Stimulated activated CD8-positive, alpha-beta memory T cell treated with anti-CD3 and anti-CD28 coated beads, Interleukin-7, amount 100 ng/mL, for 24 hours (primary cell): ENCODE measurements around the gene ZNF146.
"Not testable (repeated sequence)": the region's sequence is repeated elsewhere in the genome, so short reads cannot be mapped to it uniquely, and the experiment has no call there.

Experiments
- DNase-seq: peaks from one replicate; pipeline ENCODE4 v3.0.0-alpha.2; 2020; ENCODE audit warnings: low read depth

The ZNF146 gene

DNA sequence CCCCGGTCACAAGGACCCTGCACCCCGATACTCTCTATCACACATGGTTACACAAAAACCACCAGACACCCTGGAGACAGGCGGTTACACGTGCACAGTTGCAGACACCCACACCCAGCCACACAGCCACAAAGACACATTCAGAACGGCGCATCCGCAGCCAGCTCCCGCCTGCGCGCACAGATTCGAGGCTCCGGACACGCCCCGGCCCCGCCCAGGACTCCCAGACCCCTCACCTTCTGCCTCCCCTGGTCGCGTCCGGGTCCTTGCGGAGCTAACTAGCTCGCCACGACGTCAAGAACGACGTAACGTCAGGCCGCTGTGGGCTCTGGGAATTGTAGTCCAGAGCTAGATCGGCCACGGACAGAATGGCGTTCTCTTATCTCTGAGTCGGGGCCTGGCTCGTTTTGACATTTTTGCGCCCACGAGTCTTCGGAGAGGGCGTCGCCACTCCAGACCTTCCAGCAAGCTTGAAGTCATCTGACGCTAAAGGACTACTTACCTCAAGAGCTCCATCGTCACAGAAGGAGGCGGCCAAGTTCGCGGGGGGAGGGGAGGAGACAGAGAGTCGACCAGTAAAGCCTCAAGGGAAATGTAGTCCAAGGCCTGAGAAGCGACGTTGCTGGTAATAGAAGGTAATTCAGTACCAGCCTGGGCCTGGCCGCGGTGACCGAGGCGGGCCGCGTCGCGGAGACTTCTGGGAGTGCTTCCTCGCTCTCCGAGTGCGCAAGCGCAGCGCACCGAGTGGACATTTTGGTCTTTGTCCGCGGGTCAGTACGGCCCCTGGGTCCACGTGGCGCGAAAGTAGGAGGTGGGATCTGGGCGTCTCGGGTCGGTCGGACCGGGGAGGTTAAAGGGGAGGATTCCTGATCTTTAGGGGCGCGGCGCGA is at the start of gene ZNF146, which contains the start of gene ZNF565:
ZNF146 (plus strand) TSS at position 721 of the 890 bp plus-strand sequence. CDS start 21,335 bp downstream, outside the sequence.
ZNF565 (minus strand) TSS at position 280 of the 890 bp plus-strand sequence. CDS start 12,680 bp downstream, outside the sequence.
- peak; percentile 91 for DNase-seq

DNA sequence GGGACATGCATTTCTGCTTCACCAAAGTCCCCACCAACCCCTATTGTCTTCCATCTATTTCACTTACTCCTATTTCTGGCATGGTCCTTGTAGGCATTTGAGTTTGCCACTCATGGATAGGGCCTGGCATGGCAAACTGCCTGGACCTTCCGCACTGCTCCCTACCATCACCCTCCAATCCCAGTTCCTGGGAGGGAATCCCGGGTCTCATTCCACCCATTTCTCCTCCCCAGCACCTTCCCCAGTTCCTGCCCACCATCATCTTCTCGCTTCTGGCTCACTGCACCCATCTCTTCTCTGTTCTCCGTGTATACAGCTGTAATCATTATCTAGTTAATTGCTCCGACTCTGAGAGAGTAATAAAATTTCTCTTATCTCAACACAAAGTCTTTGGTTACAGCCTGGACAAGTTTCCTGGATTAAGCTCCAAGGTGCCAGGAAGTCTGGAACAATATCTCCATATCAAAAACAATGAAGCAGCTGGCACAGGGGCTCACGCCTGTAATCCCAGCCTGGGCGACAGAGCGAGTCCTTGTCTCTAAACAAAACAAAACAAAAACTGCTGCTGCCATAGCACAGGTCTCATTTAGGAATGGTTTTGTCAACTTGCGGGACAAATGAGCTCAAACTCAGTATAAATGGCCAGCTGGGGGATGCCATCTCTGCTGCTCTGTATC is 45.7 kb upstream of the ZNF146 start:
- DNase-seq: no peak

DNA sequence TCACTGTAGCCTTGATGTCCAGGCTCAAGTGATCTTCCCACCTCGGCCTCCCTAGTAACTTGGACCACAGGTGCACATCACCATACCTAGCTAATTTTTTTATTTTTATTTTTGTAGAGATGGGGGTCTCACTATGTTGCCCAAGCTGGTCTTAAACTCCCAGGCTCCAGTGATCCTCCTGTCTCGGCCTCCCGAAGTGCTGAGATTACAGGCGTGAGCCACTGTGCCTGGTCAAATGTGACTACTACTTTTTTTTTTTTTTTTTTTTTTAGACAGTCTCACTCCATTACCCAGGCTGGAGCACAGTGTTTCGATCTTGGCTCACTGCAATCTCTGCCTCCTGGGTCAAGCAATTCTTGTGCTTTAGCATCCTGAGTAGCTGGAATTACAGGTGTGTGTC is 42.1 kb upstream of the ZNF146 start:
- DNase-seq: no peak

DNA sequence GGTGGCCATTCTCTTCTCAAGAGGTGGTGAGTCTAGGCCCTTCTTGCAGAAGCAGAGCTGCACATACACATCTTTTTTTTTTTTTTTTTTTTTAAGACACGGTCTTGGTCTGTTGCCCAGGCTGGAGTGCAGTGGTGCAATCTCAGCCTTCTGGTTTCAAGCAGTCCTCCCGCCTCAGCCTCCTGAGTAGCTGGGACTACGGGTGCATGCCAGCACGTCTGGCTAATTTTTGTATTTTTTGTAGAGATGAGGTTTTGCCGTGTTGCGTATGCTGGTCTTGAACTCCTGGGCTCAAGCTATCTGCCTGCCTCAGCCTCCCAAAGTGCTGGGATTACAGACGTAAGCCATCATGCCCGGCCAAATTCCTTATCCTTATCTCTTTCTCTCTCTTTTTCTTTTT is 41.1 kb upstream of the ZNF146 start:
- DNase-seq: not testable (repeated sequence)

DNA sequence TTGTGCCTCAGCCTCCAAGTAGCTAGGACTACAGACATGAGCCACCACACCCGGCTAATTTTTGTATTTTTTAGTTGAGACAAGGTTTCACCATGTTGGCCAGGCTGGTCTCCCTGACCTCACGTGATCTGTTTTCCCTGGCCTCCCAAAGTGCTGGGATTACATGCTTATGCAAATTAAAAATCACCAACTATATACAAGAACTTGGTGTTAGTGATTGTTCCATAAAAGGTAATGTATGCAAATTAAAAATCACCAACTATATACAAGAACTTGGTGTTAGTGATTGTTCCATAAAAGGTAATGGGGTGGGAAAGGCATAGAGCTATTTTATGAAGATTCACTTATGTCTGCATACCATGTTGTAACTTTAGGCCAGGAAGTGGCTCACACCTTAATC is 35.8 kb upstream of the ZNF146 start:
- not testable (repeated sequence) for DNase-seq

DNA sequence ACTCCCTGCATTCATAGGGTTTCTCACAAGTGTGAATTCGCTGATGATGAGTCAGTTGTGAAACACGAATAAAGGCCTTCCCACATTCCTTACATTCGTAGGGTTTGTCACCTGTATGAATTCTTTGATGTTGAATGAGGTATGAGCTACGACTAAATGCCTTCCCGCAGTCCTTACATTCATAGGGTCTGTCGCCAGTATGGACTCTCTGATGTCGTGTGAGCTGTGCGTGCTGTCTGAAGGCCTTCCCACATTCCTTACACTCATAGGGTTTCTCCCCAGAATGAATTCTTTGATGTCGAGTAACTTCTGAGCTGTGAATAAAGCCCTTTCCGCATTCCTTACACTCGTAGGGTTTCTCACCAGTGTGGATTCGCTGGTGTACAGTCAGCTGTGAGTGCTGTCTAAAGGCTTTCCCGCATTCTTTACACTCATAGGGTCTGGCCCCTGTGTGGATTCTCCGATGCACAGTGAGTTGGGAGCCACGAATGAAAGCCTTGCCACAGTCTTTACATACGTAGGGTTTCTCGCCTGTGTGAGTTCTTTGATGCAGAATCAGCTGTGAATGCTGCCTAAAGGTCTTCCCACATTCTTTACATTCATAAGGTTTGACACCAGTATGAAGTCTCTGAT is 32.2 kb upstream of the ZNF146 start:
- DNase-seq: no peak

DNA sequence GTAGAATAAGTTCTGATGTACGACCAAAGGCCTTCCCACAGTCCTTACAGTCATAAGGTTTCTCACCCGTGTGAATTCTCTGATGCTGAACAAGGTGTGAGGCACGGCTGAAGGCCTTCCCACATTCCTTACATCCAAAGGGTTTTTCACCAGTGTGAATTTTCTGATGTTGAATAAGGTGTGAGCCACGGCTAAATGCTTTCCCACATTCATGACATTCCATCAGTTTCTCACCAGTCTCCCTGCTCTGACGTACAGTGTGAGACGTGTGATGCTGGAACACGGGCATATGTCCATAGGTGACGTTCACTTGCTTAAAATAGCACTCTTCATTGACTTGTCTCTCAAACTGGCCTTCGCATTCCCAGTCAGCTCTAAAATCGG is 31.7 kb upstream of the ZNF146 start:
- DNase-seq: no peak

DNA sequence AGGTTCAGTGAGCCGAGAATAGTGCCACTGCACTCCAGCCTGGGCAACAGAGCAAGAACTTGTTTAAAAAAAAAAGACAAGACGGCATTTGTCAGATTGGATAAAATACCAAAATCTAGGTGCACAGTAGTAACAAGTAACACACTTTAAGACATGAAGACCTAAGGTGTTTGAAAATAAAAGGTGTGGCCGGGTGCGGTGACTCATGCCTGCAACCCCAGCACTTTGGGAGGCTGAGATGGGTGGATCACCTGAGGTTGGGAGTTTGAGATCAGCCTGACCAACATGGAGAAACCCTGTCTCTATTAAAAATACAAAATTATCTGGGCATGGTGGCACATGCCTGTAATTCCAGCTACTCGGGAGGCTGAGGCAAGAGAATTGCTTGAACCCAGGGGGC is 28.2 kb upstream of the ZNF146 start:
- not testable (repeated sequence) for DNase-seq

DNA sequence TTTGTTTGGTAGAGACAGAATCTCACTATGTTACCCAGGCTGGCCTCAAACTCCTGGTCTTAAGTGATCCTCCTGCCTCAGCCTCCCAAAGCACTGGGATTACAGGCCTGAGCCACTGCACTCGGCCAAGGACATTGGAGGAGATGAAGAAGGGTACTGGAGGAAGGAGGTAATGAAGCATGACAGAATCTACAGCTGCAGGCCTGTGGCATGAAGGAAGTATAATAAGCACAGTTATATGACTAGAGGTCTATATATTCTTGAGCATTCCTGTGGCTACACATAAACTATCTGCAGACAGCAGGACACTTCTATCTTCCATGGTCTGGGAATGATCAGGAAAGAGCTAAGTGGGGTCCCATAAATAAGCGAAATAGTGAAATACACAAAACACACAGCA is 18.7 kb upstream of the ZNF146 start:
- no peak for DNase-seq

DNA sequence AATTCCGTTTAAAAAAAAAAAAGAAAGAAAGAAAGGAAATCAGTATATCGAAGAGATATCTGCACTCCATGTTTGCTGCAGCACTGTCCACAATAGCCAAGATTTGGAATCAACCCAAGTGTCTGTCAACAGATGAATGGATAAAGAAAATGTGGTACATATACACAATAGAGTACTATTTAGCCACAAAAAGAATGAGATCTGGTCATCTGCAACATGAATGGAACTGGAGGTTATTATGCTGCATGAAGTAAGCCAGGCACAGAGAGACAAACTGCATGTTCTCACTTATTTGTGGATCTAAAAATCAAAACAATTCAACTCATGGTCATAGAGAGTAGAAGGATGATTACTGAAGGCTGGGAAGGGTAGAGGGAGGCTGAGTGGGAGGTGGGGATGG is 16.8 kb upstream of the ZNF146 start:
- DNase-seq: no peak

DNA sequence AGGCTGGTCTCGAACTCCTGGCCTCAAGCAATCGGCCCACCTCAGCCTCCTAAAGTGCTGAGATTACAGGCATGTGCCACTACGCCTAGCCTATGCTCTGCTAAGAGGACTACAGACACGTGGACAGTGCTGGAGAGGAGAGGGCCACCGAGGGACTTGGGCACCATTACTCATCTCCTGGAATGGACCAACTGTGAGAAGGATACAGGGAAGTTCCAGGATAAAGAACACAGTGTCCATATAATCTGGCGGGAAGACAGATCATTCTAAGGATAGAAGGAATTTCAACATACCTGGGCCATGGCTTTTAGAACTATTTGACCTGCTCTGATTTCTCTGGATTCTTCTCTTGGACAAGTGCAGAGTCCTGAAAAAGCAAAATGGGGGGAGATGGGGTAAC is 13.2 kb upstream of the ZNF146 start:
- DNase-seq: no peak

DNA sequence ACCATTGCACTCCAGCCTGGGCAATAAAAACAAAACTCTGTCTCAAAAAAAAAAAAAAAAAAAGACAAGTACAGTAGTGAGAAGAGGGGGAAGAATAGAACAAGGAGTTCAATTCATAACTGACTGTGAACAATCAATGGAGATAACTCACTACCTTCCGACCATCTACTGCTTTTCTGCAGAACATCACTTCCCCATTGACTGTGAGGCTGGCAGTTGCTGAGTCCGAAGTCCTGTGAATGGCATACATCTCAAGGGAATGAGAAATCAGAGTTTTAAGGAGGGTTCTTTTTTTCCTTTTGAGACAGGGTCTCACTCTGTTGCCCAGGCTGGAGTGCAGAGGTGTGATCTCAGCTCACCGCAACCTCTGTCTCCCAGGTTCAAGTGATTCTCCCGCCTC is 11.6 kb upstream of the ZNF146 start:
- no peak for DNase-seq

DNA sequence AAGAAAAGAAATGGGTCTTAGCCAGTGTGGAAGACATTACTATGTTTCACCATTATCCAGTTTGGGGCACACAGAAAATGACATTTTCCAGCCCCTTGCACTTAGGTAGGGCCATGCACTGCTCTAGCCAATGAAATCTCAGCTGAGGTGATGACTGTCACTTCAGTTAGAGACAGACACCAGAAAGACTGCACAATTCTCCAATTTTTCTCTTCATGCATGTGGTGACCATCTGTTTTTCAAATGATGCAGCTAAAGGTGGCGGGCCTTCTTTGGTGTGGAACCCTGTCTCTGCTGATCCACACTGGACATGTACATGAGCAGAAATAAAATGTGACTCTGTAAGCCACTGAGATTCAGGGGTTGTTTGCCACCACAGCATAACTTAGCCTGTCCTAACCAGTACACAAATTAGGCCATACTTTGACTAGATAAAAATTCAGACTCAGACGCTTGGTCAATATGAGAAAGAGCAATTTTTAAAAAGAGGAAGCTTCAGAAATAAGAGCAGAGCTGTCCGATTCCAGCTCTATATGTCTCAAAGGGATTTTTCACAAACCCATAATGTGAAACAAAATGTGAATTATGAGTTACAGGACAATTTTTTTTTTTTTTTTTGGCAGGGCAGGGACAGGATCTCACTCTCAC is 7.2 kb upstream of the ZNF146 start:
- no peak for DNase-seq

DNA sequence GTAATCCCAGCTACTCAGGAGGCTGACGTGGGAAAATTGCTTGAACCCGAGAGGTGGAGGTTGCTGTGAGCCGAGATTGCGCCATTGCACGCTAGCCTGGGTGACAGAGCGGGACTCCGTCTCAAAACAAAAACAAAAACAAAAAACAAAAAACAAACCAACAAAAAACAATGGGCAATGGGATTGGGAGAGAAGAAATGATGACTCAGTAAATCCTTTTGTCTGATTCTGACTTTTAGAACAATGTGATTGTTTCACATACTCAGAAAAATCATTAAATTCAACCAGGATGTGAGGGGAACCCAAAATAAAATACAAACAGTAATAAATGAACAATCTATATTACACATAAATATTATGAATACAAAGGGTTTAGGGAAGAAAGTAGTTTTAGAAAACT is 5.5 kb upstream of the ZNF146 start:
- DNase-seq: no peak

DNA sequence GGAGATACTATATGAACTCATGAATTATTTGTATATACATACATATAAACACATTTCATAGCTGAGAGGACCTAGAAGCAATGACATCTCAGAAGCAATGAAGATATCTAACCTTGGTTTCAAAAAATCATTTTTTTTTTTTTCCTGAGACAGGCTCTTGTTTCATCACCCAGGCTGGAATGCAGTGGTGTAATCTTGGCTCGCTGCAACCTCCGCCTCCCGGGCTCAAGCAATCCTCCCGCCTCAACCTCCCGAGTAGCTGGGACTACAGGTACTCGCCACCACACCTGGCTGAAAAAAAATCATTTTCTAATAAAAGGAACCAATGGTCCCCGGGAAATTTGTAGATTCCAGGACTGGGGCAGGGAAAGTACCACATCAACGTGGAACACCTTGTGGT is 4.4 kb upstream of the ZNF146 start:
- DNase-seq: no peak

DNA sequence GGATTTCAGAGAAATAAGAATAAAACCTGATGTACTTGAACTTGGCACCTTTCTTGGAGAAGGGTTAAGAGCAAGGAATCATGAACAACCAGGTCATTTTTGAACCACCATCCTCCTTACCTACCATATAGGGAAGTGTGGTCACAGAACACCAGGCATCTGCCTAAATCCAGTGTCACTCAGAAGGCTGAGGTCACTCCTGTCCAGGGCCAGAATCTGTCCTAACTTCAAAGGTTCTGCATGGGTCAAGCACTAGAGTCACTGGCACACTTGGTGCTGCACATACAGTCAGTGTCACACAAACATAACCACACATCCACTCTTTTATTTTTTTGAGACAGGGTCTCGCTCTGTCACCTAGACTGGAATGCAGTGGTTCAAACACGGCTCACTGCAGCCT is 2.0 kb upstream of the ZNF146 start:
- DNase-seq: no peak

DNA sequence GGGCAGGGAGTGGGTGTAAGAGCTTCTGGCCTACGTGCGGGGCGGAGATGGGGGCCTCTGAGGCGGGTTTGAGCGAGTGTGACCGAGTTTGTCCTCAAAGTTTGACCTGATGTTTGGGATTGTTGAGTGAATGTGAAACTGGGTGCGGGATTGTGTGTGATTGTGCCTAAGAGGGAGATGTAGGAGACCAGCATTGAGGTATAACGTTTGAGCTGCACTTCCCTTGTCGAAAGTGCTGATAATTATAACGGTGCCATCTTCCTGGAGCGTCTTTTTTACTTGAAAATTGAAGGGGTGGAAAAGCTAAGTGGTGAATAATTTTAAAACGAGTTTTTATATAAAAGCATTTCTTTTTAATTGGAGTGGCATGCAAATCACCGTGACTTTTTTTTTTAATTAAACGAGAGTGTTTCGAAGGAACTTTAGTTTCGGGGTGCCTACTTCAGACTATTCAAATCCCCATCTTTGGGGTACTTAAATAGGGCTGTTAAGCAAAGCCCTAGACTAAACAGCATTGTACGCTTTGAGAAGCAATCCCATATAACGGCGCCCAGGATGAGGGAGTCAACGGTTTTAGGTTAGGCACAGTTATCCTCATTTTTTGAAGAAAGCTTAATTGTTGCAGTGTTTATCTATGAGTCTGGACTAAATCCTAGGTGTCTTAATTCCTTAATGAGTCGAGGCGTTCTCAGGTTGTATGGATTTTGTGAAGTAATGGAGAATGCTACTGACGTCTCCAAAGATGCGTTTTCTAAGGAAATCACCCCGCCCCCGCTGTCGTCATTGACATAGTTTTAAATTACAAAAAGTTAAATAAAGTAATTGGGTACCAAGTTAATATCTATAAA is 594 bp downstream of the ZNF146 start:
- no peak for DNase-seq

DNA sequence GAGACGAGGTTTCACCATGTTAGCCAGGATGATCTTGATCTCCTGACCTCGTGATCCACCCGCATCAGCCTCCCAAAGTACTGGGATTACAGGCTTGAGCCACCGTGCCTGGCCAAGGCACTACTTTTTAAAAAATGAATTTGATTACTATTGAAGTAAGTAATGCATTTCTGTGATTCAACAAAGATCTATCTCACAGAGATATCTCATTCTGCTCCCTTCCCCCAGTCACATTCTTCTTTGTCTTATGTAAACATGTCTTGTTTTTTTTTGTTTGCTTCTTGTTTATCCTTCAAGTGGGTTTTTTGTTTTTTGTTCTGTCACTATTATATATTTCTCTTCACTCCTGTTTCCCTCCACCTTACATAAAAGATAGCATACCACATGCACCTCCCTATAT is 6.6 kb downstream of the ZNF146 start:
- DNase-seq: no peak

DNA sequence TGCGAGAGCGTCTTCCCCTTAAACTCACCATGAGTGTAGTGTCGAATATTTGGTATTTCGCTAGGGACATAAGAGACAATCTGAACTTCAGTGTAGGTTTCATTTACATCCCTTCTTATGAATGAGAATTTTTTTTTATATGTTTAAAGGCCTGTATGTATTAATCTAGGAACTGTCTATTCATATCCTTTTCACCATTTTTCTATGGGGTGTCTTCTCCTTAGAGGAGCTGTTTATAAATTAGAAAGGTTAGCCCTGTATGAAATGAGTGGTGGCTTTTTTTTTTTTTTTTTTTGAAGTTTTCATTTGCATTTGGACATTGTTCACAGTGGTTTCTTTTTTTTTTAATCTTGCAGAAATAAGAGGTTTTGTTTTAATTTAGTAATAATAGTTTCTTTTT is 7.6 kb downstream of the ZNF146 start:
- no peak for DNase-seq

DNA sequence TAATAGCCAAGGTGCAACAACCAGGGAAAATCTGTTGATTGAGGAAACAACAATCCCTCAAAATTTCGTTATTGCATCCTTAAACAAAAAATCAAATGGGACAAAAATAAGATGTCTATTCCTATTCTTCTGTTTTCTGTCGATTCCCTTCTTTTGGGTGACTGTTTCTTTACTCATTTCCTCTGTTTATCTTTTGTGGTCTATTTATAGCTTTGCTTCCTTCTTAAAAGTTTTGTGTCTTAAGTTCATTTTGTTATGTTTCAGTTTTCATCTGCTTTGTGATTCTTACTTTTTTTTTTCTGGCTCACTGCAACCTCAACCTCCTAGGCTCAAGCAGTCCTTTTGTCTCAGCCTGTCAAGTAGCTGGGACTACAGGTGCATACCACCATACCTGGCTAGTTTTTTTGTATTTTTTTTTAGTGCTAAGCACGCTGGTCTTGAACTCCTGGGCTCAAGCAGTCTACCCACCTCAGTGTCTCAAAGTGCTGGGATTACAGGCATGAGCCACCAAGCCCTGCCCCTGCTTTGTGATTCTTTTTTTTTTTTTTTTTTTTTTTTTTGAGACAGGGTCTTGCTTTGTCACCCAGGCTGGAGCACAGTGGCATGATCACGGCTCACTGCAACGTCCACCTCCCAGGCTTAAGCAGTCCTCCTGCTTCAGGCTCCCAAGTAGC is 10.4 kb downstream of the ZNF146 start:
- no peak for DNase-seq

DNA sequence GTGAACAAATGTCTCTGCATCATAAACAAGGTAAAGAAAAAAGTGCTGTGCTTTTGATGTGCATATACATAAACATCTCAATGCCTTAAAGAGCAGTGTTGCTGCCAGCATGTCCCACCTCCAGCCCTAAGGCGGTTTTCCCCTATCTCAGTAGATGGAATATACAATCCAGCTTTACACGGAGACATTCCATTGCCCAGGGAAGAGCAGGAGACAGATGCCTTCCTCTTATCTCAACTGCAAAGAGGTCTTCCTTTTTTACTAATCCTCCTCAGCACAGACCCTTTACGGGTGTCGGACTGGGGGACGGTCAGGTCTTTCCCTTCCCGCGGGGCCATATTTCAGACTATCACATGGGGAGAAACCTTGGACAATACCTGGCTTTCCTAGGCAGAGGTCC is 18.7 kb downstream of the ZNF146 start:
- DNase-seq: not testable (repeated sequence)
